Measurements from ENCODE around the gene ADAMTS3.

ADAMTS3 gene

DNA sequence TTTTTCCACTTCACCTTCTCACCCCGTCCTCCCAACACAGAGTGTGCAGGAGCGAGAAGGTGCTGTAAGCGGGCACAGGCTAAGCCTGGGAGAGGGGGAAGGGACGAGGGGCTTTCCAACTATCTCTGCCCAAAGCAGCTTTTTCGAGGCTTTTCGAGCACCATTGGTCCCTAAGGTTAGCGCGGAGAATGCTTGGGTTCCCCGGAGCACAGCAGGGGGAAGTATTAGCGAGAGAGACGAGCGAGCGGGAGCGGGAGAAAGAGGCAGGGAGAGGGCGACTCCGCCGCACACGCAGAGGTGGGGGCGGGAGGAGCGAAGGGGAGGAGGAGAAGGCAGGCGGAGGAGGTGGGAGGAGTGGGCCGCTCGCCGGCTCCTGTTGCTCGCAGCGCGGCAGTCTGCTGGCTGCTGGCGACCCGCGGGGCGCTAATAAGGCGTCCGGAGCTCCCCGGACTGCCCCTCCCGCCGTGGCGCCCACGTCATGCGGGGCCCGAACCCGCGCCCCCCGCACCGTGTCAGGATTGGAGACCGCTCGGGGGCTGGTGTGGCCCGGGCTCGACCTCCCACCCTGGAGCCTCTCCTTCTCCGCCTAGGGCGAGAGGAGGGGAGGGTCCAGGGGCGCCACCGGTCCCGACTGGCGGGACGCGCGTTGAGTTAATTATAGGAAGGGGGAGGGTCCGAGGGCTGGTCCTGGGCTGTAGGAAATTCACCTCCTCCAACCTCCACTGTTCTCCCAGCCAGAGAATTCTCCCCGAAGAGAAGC lies at the start of gene ADAMTS3:
ADAMTS3 (minus strand) TSS at position 263 of the 760 bp plus-strand sequence. CDS start 459 bp downstream, outside the sequence.
- no peak for DNase-seq

DNA sequence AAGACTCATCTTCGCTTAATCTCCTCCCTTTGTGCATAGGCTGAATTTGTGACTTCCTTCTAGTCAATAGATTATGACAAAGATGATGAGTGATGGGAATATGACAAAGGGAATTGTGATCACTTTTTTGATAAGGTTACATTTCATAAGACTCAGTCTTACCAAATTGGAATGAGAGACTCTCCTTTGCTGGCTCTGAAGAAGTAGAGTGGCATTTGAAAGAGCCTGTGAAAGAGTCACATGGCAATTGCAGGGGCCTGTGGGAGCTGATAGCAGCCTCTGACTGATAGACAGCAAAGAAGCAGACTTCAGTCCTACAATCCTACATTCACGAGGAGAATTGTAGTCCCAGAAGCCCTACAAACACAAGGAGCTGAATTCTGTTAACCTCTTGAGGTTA lies 44.9 kb upstream of the ADAMTS3 start:
- no peak for DNase-seq

DNA sequence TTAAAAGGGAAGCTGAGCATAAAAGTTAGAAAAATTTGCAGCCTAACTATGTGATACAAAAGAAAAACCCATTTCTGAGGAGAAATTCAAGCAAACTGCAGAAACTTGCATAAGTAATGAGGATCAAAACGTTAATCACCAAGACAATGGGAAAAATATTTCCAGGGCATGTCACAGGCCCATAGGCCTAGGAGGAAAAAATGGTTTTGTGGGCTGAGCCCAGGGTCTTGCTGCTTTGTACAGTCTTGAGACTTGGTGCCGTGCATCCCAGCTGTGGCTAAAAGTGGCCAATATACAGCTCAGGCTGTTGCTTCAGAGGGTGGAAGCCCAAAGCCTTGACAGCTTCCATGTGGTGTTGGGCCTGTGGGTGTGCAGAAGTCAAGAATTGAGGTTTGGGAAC lies 37.7 kb upstream of the ADAMTS3 start:
- DNase-seq = no peak

DNA sequence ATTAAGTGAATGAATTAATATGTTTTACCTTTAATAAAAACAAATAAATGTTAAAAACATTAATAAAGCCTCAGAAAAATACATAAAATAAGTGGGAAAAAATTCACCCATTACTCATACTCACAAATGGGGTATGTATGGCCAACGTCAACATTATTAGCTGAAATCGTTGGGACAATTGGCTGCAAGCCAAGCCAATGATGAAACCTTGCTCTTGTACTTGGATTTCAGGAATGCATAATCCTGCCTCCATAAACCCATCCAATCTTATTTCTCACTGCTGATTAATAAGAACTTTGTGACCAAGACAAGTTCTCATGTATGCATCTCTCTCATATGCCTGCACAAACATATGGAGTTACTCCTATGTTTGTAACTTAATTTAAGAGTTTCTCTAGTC lies 35.3 kb upstream of the ADAMTS3 start:
- DNase-seq = no peak

DNA sequence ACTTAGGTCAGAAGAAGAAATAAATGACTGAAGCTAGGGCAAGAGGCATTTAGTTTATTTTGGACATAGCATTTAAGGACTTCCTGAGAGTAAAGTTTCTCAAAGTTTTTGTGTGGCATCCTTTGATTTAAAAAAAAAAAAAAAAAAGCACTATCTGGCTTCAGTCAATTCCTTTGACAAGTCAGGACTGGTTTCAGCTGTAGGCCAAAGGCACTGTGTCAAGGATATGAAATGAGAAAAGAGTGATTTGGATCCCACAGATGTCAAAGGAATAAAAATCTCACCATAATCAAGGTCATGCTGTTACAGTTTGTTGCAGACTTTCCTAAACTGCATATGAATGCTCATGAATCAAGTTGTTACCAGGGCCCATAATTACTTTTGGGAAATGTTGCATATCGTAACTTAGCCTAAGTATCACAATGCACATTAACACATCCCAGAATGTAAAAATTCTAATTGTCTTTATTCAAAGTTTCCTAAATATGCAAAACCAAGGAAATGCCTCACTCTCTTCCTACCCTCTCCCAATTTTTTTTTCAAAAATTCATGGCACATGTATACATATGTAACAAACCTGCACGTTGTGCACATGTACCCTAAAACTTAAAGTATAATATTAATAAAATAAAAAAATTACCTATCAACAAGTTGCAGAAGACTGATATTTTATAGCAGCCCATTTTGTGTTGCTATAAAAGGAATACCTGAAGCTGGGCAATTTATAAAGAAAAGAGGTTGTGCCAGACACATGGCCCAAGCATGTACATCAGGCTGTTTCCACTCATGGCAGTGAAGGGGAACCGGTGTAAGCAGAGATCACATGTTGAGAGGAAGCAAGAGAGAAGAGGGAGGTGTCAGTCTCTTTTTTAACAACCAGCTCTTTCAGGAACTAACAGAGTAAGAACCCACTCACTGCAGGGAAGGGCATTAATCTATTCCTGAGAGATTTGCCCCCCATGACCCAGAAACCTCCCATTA lies 33.7 kb upstream of the ADAMTS3 start:
- no peak for DNase-seq

DNA sequence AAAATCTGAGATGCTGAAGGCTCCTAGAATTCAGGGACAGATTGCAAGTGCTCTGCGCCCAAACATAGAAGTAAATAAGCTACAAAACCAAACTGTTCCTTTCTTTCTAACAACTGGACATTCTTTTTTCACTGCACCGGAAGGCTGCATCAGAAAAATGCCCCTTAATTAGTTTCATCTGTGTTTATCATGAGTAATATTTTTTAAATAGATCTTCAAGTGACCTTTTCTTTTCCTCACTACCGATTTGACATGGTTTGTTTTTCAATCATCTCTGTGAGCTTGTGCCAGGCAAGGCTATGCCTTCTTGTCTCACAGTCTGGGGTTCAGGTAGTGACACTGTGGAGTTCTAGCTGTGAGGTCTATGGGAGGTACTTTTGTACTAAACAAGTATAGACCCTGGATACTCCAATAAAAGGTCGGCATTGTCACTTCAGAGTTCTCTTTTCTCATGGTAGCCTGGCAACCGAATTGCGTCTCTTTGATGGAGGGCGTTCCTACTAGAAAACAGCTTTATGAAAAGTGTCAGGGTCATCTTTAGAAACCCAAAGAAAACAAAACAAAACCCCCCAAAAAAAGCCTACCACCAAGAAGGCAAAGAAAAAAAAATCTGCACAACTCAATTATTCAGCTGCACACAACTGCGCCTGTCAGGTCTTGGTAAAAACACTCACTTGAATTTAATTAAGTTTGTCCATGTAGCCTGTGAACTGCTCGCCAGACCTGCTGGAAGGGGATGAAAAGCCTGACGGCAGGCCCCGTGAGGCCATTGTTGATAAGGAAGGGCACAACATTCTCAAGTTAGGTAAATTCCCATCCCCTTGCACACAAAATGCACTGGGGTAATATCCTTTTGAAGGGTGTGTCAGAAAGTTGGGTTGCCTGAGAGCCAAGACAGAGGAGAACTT lies 22.8 kb upstream of the ADAMTS3 start:
- no peak for DNase-seq

DNA sequence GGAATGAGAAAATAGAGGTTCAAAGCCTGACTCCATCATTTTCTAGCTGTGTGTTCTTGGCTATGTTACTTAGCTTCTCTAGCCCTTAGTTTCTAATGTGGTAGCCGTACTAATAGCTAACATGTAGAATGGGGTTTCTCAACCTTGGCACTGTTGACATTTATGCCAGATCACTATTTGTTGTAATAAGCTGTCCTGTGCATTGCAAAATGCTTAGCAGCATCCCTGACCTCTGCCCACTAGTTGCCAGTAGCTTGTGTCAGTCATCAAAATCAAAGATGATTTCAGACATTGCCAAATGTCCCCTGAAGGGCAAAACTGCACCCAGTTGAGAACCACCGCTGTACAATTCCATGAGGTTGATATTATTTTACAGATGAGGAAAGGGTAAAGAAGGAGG lies 18.3 kb upstream of the ADAMTS3 start:
- no peak for DNase-seq

DNA sequence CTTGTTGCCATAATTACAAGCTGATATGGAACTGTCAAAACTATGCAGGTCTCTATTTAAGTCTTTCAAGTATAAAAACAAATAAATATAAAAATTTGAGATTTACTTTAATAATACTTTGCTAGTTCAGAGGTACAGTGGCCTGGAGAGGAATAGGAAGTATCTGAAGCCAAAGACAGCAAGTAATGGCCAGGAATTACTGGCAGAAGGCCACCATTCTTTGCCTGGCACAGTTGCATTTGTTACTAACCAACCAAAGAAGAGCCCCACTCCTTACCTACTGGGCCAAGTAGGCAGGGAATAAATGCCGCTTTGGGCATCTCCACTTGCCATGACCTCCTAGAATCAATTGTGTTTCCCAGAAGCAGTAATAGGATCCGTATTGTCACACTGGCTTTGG lies 13.8 kb upstream of the ADAMTS3 start:
- no peak for DNase-seq

DNA sequence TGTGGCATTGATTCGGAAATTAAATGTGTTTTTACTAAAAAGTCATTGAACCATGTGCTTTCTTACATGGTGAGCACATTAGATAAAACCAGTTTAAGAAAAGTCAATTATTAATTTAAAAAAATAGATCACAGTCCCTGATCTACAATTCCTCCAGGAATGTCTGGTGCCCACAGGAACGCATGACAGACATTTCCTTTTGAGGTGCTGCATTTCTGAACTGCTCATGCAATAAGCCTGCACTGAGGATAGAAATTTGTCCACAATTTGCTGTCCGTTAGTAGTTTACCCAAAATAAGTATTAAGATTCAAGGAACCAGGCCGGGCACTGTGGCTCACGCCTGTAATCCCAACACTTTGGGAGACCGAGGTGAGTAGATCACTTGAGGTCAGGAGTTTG lies 8.2 kb upstream of the ADAMTS3 start:
- DNase-seq = no peak

DNA sequence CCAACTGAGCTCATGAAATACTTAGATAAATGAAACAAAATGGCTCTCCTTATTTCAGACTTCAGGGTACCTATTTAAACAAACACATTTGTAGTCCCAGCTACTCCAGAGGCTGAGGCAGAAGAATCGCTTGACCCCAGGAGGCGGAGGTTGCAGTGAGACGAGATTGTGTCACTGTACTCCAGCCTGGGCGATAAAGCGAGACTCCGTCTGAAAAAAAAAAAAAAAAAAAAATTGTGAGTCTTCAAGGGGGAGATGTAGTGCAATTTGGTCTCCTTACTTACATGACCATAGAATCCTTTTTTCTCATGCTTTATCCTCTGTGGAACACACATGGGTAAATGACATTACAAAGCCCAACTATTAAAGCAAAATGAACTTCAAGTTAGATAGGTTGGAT lies 2.3 kb upstream of the ADAMTS3 start:
- DNase-seq = no peak

DNA sequence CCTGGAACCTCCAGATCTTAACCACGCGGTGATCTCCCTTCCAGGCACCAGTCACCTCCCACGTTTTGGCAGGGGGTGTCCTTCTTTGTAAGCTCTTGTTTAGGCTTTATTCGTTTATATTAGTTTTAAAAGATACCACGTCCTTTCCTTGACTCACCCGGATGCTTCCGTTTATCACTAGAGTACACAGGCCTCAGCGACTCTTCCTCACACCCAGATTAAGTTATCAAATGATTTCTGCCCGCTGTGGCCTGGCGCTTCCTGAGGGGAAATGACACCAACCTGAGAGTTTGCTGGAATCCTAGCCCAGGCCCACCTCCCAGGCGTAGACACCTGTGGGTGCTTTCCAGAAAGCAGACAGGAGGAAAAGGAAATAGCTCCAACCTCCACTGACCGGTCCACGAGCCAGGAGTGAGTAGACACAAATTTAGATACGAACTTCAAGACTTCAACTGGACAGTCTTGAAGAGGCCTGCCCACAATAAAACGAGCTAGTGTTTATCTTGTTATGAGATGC lies 756 bp upstream of the ADAMTS3 start:
- no peak for DNase-seq

DNA sequence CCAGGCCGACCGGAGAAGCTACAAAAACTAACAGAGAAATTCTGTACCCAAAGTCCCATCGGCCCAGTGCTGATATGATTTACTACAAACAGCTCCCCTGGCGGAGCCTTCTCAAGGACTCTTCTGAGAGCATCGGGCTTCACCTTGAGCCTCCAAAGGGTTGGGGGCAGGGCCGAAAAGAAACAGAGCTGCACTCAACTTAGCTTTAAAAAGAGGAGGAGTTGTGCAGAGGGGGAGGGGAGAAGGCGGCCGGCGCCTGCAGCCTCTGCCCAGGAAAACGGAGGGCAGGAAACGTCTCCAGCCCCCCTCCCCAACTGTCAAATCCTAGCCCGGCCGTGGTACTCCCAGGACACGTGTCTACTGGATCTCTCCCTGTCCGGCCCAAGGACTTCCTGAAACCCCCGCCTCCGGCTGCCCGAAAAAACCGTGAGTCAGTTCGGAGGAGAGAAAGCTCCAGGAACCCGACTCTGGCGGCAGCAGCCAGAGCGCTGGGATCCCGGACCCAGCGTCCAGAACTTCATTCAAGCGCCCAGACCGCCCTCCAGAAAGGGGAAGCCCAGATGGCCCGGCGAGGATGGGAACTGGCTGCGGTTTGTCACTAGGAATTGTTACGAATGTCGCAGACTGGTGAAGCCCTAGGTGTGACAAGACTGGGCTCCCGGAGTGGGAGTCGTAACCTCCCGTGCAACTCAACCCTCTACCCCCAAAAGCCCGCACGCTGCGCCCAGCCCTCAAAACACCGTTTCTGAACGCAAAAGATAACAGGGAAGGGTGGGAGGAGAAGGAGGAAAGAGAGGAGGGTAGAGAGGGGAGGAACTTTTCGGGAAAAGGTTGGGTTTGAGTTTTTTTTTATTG lies 973 bp downstream of the ADAMTS3 start:
- DNase-seq = peak; percentile 4

DNA sequence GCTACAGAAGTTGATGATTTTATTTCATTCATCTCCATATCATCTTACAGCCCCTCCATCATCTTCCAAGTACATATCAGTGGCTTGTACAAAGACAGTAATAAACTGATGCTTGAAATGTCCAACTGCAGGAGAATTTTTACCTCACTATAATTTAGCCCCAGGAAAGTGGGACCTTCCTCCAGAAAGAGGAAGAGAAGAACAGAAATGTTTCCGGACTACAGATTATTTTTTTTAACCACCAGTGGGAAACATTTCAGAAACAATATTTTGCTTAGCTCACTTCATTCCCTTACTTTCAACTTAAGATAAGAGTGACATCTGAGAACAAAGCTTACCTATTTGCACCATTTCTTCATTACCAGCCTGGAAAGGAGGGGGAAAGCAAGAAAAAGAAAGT lies 2.0 kb downstream of the ADAMTS3 start:
- DNase-seq = no peak

DNA sequence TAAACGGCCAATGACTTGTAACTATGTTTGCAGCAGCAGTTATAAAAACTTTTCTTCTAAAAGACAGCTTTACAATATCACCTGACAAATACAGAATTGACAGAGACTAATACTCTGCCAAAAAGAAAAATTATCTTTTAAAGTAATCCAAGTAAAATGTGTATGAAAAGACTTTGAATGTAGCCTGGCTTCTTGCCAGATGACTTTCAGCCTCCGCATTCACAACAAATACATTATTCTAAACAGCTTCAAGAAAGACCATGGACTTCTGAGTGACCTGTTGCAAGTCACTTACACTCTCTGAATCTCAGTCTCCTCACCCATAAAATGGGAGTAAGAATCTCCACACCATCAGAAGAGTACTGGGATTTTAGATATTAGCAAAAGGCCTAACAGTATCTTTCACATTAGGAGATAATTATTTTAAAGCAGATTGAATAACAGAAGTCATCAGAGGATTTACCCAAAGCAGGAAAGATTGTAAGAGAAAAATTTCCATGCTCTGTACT lies 2.5 kb downstream of the ADAMTS3 start:
- no peak for DNase-seq

DNA sequence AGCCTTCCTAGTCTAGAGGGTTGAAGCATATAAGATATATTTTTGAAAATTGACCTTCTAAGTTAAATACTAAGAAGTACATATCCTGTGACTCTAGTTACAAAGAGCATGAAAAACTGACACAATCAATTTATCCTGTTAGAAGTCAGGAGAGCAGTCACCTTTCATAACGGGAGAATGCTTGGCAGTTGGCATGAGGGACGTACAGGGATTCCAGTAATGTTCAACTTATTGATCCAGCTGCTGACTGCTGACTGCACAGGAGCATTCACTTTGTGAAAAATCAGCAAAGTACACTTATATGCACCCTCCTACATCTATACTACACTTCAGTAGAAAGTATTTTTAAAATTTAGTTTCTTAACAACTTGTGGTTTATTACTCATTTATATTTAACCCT lies 4.2 kb downstream of the ADAMTS3 start:
- no peak for DNase-seq

DNA sequence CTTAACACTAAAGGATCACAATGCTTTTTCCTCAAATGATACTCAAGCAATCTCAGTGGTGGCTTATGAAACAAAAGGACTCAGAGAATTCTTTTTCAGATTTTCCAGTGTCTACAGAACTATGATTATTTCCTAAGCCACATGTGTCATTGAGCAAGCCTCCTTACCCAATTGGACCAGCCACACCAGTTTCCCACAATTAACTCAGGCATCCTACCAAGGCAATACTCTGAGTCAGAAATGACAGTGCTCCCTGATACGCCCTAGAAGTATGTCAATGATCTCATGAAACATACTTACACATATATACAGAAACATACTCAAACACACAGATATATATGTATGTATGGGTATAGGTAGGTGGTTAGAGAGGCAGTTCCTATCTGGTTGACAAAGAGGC lies 4.8 kb downstream of the ADAMTS3 start:
- DNase-seq = no peak

DNA sequence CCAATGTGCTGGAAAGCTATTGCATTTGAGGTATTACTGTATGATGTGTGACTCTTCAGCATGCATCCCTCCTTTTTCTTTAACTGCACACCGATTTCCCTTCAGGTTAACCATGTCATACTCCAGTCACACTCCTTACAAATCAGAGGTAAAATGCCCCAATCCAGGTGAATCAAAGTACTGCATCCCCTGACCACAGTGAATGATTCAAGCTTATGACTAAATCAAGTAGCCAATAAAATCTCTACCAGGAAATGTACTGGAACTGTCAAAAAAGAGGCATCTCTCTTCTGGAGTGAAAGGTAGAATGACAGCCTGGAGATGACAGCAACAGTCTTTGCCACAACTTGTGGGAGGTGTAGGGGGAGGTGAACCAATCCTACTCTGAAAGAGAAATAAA lies 10.4 kb downstream of the ADAMTS3 start:
- DNase-seq = no peak

DNA sequence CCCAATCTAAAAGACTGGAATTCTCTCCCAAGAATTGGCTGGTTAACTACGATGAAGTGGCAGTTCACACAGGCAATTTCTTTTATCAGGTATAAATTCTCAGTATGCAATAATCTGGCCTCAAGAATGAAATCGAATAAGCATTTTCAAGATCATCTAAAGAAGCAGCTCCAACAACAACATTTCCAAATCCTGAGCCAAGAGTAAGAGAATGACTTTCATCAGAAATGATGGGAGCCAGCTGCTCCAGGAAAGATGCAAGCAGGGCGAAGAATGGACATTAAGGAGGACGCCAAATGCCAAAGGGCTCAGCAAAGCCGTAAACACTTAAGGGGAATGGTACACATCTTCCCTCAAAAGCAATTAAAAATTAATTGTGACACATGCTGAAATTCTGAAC lies 12.0 kb downstream of the ADAMTS3 start:
- no peak for DNase-seq

DNA sequence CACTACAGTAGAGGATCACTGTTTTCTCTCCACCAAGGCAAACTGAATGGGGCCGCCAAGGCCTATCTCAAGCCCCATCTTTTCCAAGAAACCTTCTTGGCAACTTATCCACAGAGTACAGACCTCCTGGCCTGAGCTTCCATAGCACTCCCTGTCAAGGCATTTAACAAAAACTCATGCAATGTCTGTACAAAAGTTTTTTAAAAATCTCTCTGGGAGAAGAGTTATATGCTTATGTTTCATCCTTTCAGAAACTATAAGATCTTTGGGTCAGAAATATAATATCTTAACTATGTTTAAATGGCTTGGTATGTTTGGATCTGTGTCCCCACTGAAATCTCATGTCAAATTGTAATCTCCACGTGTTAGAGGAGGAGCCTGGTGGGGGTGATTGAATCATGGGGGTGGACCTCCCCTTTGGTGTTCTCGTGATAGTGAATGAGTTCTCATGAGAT lies 13.6 kb downstream of the ADAMTS3 start:
- DNase-seq = no peak

DNA sequence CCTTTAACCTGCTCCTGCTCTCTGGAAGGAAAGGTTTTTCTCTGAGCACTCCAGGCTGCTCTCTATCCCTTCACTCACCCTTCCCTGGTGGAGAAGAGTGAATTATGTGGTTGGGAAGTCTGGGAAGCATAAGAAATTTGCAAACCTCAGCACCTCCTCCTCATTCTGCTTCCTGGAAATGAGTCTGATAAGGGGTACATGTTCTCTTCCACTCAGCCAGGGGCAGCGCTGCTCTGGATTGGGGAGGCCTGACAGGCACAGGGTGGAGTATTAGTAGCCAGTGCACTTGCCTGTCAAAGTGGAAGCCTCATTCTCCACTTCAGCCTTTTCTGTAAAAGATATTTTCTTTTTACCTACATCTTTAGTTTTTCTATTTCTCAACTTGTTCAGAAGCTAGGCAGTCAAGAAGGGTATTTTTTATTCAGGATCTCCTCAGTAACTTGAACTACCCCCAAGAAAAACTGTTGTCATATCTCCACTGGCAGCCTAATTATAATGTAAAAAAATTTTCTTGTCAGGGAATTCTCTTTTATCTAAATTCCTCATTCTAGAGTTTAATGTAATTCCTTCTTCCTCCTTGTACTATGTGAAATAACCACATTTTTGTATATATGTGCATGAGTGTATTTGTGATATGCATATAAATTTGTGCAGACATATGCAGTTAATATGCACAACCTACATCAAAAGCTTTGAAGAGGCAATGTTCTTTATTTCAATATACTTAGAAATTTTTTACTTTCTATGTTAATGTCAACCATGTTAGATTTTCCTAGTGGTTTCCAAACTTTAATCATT lies 15.3 kb downstream of the ADAMTS3 start:
- DNase-seq = no peak

DNA sequence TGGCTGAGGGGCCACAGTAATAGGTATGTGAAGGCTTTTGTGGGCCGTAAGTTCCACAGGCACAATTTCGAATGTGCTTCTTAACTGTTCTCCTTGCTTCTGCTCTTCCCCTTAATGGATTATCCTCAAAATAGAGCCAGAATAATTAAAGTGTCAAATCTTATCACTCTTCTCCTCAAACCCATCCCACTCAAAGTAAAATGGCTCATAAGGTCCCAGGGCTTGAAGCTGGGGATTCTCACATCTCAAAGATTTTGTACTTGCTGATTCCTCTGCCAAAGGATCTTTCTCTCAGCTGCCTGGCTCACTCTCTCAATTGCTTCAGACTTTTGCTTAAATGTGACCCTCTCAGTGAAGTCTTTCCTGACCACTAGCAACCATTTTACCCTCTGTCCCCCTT lies 16.6 kb downstream of the ADAMTS3 start:
- no peak for DNase-seq

Measured in MV-4-11 (cell line).